COR-L47 (cell line): ENCODE results near the gene NRG4.
"Not testable (repeated sequence)": the region's sequence is repeated elsewhere in the genome, so short reads cannot be mapped to it uniquely, and the experiment has no call there.

Experiments
- DNase-seq: peaks from one replicate; lab custom pipeline; 2025; lab: John Stamatoyannopoulos, UW

NRG4 gene

GRCh38 chr15:76011627-76012551 lies at the start of gene NRG4:
NRG4 (minus strand) TSS chr15:76012424; CDS start chr15:76011230, 1,194 bp downstream.
- DNase-seq: no peak

GRCh38 chr15:76061700-76062099 lies 49.5 kb upstream of the NRG4 start:
- no peak for DNase-seq

GRCh38 chr15:76060118-76060989 lies 48.1 kb upstream of the NRG4 start:
- DNase-seq: no peak

GRCh38 chr15:76059320-76060117 lies 47.3 kb upstream of the NRG4 start, which contains the start of gene TMEM266:
TMEM266 (plus strand) TSS chr15:76059985; CDS start chr15:76134264, 74,279 bp downstream.
- DNase-seq: peak; percentile 60

- peak; percentile 4 for DNase-seq
Measured at GRCh38 chr15:76058714-76059319, 46.6 kb upstream of the NRG4 start.

GRCh38 chr15:76057332-76058000 lies 45.2 kb upstream of the NRG4 start:
- peak; percentile 26 for DNase-seq

- no peak for DNase-seq
Measured at GRCh38 chr15:76056931-76057330, 44.7 kb upstream of the NRG4 start.

GRCh38 chr15:76054201-76054600 lies 42.0 kb upstream of the NRG4 start:
- not testable (repeated sequence) for DNase-seq

GRCh38 chr15:76038512-76038911 lies 26.3 kb upstream of the NRG4 start:
- no peak for DNase-seq

- no peak for DNase-seq
Measured at GRCh38 chr15:76035593-76035992, 23.4 kb upstream of the NRG4 start.

GRCh38 chr15:76034111-76034510 lies 21.9 kb upstream of the NRG4 start:
- DNase-seq: no peak

- DNase-seq: no peak
Measured at GRCh38 chr15:76033438-76033837, 21.2 kb upstream of the NRG4 start.

GRCh38 chr15:76032046-76032445 lies 19.8 kb upstream of the NRG4 start:
- no peak for DNase-seq

- DNase-seq: no peak
Measured at GRCh38 chr15:76024021-76024768, 12.0 kb upstream of the NRG4 start.

- not testable (repeated sequence) for DNase-seq
Measured at GRCh38 chr15:76013470-76013869, 1.2 kb upstream of the NRG4 start.

- DNase-seq: no peak
Measured at GRCh38 chr15:76010613-76011012, 1.6 kb downstream of the NRG4 start.

GRCh38 chr15:76006136-76006778 lies 6.0 kb downstream of the NRG4 start:
- no peak for DNase-seq

GRCh38 chr15:76003364-76003763 lies 8.9 kb downstream of the NRG4 start:
- no peak for DNase-seq

GRCh38 chr15:75995611-75996010 lies 16.6 kb downstream of the NRG4 start:
- DNase-seq: no peak

GRCh38 chr15:75994220-75994619 lies 18.0 kb downstream of the NRG4 start:
- DNase-seq: no peak
